ENCODE measurements around the gene NUDT16. TPM values are rescaled to one million over a fixed set of nuclear protein-coding genes. Genes with fewer than 3 reads are reported as not detected.

The NUDT16 gene
- total and polyA plus RNA-seq, 2 of the 8 experiments (the other 6 are each of a cell fraction or from before 2014, with no cell fraction given), result 8.5 to 19.1 TPM

DNA sequence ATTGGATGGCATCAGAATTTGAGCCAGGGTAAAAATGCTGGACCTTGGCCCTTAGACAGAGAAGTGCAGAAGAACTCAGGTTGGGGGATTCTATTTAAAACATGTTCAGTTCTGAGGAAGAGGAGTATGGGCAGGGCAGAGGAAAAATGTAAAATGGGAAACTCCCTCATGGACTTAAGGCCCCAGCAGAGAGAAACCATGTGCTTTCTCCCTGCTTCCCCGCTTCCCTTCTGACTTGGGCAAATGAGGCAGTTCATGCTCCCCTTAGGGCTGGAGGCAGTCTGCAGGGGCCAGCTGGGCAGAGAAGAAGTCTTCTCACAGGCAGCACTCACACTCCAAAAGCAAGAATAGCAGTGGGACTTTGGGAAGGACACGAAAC lies 9.9 kb upstream of the NUDT16 start:
- no peak for FAIRE-seq
- Histone ChIP-seq H3K9ac (replicated peaks in 1 of 4; ENCODE audit: extremely low read depth in 1 of 4, low read depth in 3 of 4, low read length in 3 of 4) (no peak overlapping the region), H3K4ac (replicated peaks; ENCODE audit: insufficient read length, low read depth, low read length) (no peak overlapping the region), H3K27me3 (replicated peaks in 1 of 4; ENCODE audit: control insufficient read depth in 3 of 4, extremely low read depth in 1 of 4, insufficient read depth in 3 of 4, low read length in 3 of 4) (no peaks in the 10 kb centered on the region), H4K20me1 (replicated peaks in 1 of 2; ENCODE audit: control insufficient read depth in 1 of 2, insufficient read depth in 2 of 2, low read length in 2 of 2) (no peaks in the 10 kb centered on the region), H2BK120ac (replicated peaks; ENCODE audit: low read depth, low read length) (no peak overlapping the region), H3K4me1 (replicated peaks in 1 of 4; ENCODE audit: control insufficient read depth in 3 of 4, insufficient read depth in 4 of 4, low read length in 3 of 4) (no peaks in the 10 kb centered on the region), H3K23me2 (ENCODE audit: low read depth, low read length) (0 out of 2 replicates have a peak, but pooled peaks cover 2% of the 10 kb centered on the region), H3K36me3 (ENCODE audit: control insufficient read depth in 2 of 4, insufficient read depth in 4 of 4, low read length in 3 of 4) (peaks cover 0 to 6% (median 3%) of the 10 kb centered on the region in 4 experiments; a peak in 4 of 8 replicates), H3K27ac (ENCODE audit: low read depth, low read length) (no peak overlapping the region), H3K79me1 (ENCODE audit: low read depth, low read length) (peaks cover 4% of the 10 kb centered on the region), H2AFZ (ENCODE audit: low read length) (no peak overlapping the region), H3K79me2 (ENCODE audit: control insufficient read depth in 1 of 2, insufficient read depth in 2 of 2, low read length in 2 of 2) (peaks cover 0 to 4% of the 10 kb centered on the region in 2 experiments; a peak in 1 of 4 replicates), H3K56ac (replicated peaks; ENCODE audit: insufficient read length, low read depth, low read length) (no peak overlapping the region), H2AK5ac (ENCODE audit: low read depth, low read length) (no peak overlapping the region), H2BK20ac (ENCODE audit: low read length) (no peak overlapping the region), H2BK12ac (ENCODE audit: low read depth, low read length) (no peak overlapping the region), H4K5ac (ENCODE audit: insufficient read length, low read depth, low read length) (no peak overlapping the region), H3K9me3 (ENCODE audit: insufficient read depth in 2 of 2, low read depth in 1 of 2, low read length in 1 of 2) (peaks cover 5 to 9% of the 10 kb centered on the region in 2 experiments; a peak in 2 of 4 replicates), H4K91ac (replicated peaks; ENCODE audit: insufficient read length, low read length) (no peak overlapping the region), H3K18ac (ENCODE audit: extremely low read depth, low read length) (no peak overlapping the region), H2BK15ac (ENCODE audit: low read length) (no peak overlapping the region), H3K14ac (ENCODE audit: insufficient read length) (no peak overlapping the region), H3K23ac (ENCODE audit: insufficient read length) (no peak overlapping the region), H3K4me3 (ENCODE audit: extremely low read depth in 1 of 4, insufficient read depth in 2 of 4, low read depth in 3 of 4, low read length in 4 of 4) (no peak overlapping the region), H3K4me2 (ENCODE audit: insufficient read depth in 1 of 2, low read depth in 2 of 2, low read length in 2 of 2) (no peak overlapping the region), H4K8ac (ENCODE audit: extremely low read depth, insufficient read depth, low read length) (no peak overlapping the region), H2BK5ac (ENCODE audit: low read depth, low read length) (no peak overlapping the region)
- TF ChIP-seq BACH1 (IDR thresholded peaks at IDR 0.05; ENCODE audit: low read length) (no peak), TCF12 (IDR thresholded peaks at IDR 0.05; ENCODE audit: low read depth, low read length) (no peak), SAP30 (IDR thresholded peaks at IDR 0.05; ENCODE audit: insufficient read depth, insufficient replicate concordance, low read length) (no peak), KDM1A (IDR thresholded peaks at IDR 0.05; ENCODE audit: borderline replicate concordance, low read length) (no peak), SP1 (IDR thresholded peaks at IDR 0.05; ENCODE audit: low read depth, low read length) (no peak), KDM5A (IDR thresholded peaks at IDR 0.05; ENCODE audit: low read length) (no peak), CBX5 (IDR thresholded peaks at IDR 0.05; ENCODE audit: low read depth, low read length) (no peak), KDM4A (IDR thresholded peaks at IDR 0.05; ENCODE audit: low read depth, low read length, severe bottlenecking) (no peak), POLR2A (IDR thresholded peaks at IDR 0.05; ENCODE audit: control extremely low read depth in 1 of 2, low read depth in 2 of 2, low read length in 2 of 2) (no peak), CEBPB (IDR thresholded peaks at IDR 0.05; ENCODE audit: low read depth, low read length) (no peak), NANOG (IDR thresholded peaks at IDR 0.05; ENCODE audit: insufficient read depth, low read depth, low read length, poor library complexity, severe bottlenecking) (no peak), JUND (IDR thresholded peaks at IDR 0.05; ENCODE audit: low read length) (no peak)
- DNase-seq (ENCODE audit: low read depth in 1 of 2, low spot score in 2 of 2), result no peak
- ChIA-PET CTCF (ENCODE audit: partially characterized antibody) (interaction anchor here (1.2 kb wide), 1 partner anchor 9 kb away, joined by 3 read pairs; the partner anchor contains the start of gene NUDT16), POLR2A (ENCODE audit: partially characterized antibody) (interaction anchor here (1.1 to 2.7 kb wide), 4 partner anchors 8 to 13 kb away, joined by 3 to 7 read pairs (median 6); partner anchors contain the start of gene NUDT16)
- WGBS, 2 experiments (ENCODE audit: extremely low coverage in 1 of 2, insufficient coverage in 1 of 2, insufficient read length in 1 of 2, insufficient replicate concordance in 2 of 2, low coverage in 1 of 2, low lambda C conversion rate in 2 of 2, missing lambda C conversion rate in 1 of 2), result 80% methylated on average over 2 of the region's 2 CpGs; no CpG with 5 or more reads in 1 of the 2 experiments
